Activated B cell treated with CpG ODN at 0.5 μM for 24 hours (primary cell): ENCODE data around the gene RPL22L1. TPM values are rescaled to one million over a fixed set of nuclear protein-coding genes. Genes with fewer than 3 reads are reported as not detected.

Experiments
- ATAC-seq: fragments of 200-7000 bp; cut with Tn5 transposase; one replicate; pipeline ENCODE4 v1.10.0; 2021; ENCODE audit warnings: low read depth, mild to moderate bottlenecking, moderate library complexity
- CTCF ChIA-PET: fragments of 350-600 bp; sonication (Branson Sonifier 250); formaldehyde crosslinking; loops from one replicate; lab custom pipeline; 2021; ENCODE audit warnings: antibody characterized with exemption; lab: Charles Lee
- POLR2A ChIA-PET: fragments of 350-600 bp; sonication (Branson Sonifier 250); formaldehyde crosslinking; loops from one replicate; lab custom pipeline; 2021; ENCODE audit warnings: antibody characterized with exemption; lab: Charles Lee
- DNase-seq: peaks from one replicate; pipeline ENCODE4 v3.0.0; 2022
- H3K27ac Mint-ChIP-seq: one replicate; pipeline ENCODE4 v1.8.0; 2020; ENCODE audit warnings: mixed read lengths
- H3K27me3 Mint-ChIP-seq: one replicate; pipeline ENCODE4 v1.8.0; 2021; ENCODE audit warnings: mixed read lengths
- H3K36me3 Mint-ChIP-seq: one replicate; pipeline ENCODE4 v1.8.0; 2021; ENCODE audit warnings: low read depth, mixed read lengths
- H3K4me1 Mint-ChIP-seq: one replicate; pipeline ENCODE4 v1.8.0; 2021; ENCODE audit warnings: mixed read lengths
- H3K4me3 Mint-ChIP-seq: one replicate; pipeline ENCODE4 v1.8.0; 2020; ENCODE audit warnings: mild to moderate bottlenecking, mixed read lengths
- H3K9me3 Mint-ChIP-seq: one replicate; pipeline ENCODE4 v1.8.0; 2020; ENCODE audit warnings: mixed read lengths
- CTCF ChIP-seq: fragments of 200-600 bp; IDR thresholded peaks from one replicate; pipeline ENCODE4 v1.8.0; 2022; ENCODE audit warnings: antibody characterized with exemption, mild to moderate bottlenecking
- intact Hi-C: fragments of 100-400 bp; cut with micrococcal nuclease; formaldehyde crosslinking; loops from one replicate; pipeline ENCODE4 v1.15.1; 2024
- total RNA-seq: library from RNA; stranded (reverse); gene quantifications from 2 replicates; pipeline ENCODE4 v1.2.3, GENCODE V29; 2022

The RPL22L1 gene
- total RNA-seq, 1 donor from 2014 or later, result 109 TPM

GRCh38 chr3:170840291-170840859, 29.6 kb downstream of the RPL22L1 start:
- no peak overlapping the region for H3K4me3 Mint-ChIP-seq
- DNase-seq (no peak), ATAC-seq (no peak)
- no peaks in the 10 kb centered on the region for H3K4me1 Mint-ChIP-seq
- peaks cover 27% of the 10 kb centered on the region for H3K27me3 Mint-ChIP-seq
- H3K36me3 Mint-ChIP-seq, result no peaks in the 10 kb centered on the region
- TF ChIP-seq CTCF, result no peak
- H3K27ac Mint-ChIP-seq, result no peak overlapping the region
- H3K9me3 Mint-ChIP-seq, result peaks cover 4% of the 10 kb centered on the region
- intact Hi-C loops, result no loop called here
- POLR2A ChIA-PET, result no interaction called here
- CTCF ChIA-PET, result interaction anchor here (2.4 kb wide), 1 partner anchor 28 kb away, joined by 7 read pairs; no protein-coding TSS in a partner anchor

- CTCF ChIA-PET, result interaction anchor here (0.7 to 2.4 kb wide), 2 partner anchors 9 to 28 kb away, joined by 3 to 7 read pairs; no protein-coding TSS in a partner anchor
- POLR2A ChIA-PET, result no interaction called here
- Mint-ChIP-seq H3K27ac (no peak overlapping the region), H3K4me3 (no peak overlapping the region), H3K27me3 (peaks cover 33% of the 10 kb centered on the region), H3K4me1 (no peaks in the 10 kb centered on the region), H3K36me3 (no peaks in the 10 kb centered on the region), H3K9me3 (peaks cover 2% of the 10 kb centered on the region)
- ATAC-seq (no peak), DNase-seq (no peak)
- intact Hi-C loops, result no loop called here
- TF ChIP-seq CTCF, result no peak
Measured at GRCh38 chr3:170839518-170840100, 30.4 kb downstream of the RPL22L1 start.

GRCh38 chr3:170836491-170836890, 33.5 kb downstream of the RPL22L1 start:
- intact Hi-C loops, result no loop called here

GRCh38 chr3:170835336-170835735, 34.7 kb downstream of the RPL22L1 start:
- ATAC-seq (no peak), DNase-seq (no peak)
- Mint-ChIP-seq H3K36me3 (no peaks in the 10 kb centered on the region), H3K4me1 (no peaks in the 10 kb centered on the region), H3K27me3 (peaks cover 36% of the 10 kb centered on the region), H3K27ac (no peak overlapping the region), H3K9me3 (no peaks in the 10 kb centered on the region), H3K4me3 (no peak overlapping the region)
- intact Hi-C loops, result no loop called here
- POLR2A ChIA-PET, result no interaction called here
- no peak for TF ChIP-seq CTCF
- CTCF ChIA-PET, result no interaction called here

More at GRCh38 chr3:170836491-170836890, 33.5 kb downstream of the RPL22L1 start:
- POLR2A ChIA-PET, result no interaction called here
- Mint-ChIP-seq H3K27me3 (peaks cover 43% of the 10 kb centered on the region), H3K4me3 (no peak overlapping the region), H3K9me3 (no peaks in the 10 kb centered on the region), H3K4me1 (no peaks in the 10 kb centered on the region), H3K36me3 (no peaks in the 10 kb centered on the region), H3K27ac (no peak overlapping the region)
- no peak for TF ChIP-seq CTCF
- DNase-seq (no peak), ATAC-seq (no peak)
- CTCF ChIA-PET, result no interaction called here

- Mint-ChIP-seq H3K36me3 (no peaks in the 10 kb centered on the region), H3K27me3 (peaks cover 31% of the 10 kb centered on the region), H3K4me3 (no peak overlapping the region), H3K9me3 (no peaks in the 10 kb centered on the region), H3K27ac (no peak overlapping the region), H3K4me1 (no peaks in the 10 kb centered on the region)
- no peak for TF ChIP-seq CTCF
- DNase-seq (no peak), ATAC-seq (no peak)
- POLR2A ChIA-PET, result no interaction called here
- intact Hi-C loops, result no loop called here
- CTCF ChIA-PET, result no interaction called here
Measured at GRCh38 chr3:170830580-170830979, 39.4 kb downstream of the RPL22L1 start.
